HFF-Myc (cell line): ENCODE data around the gene GLT6D1.

Source experiments
- DNase-seq: peaks from one replicate; pipeline ENCODE4 v3.0.0-alpha.2; 2011; ENCODE audit warnings: low read depth; ENCODE audit errors: extremely low read depth
- H3K4me3 ChIP-seq: replicated peaks from 2 replicates; pipeline ENCODE4 v1.5.1; 2011; ENCODE audit warnings: low read depth, mild to moderate bottlenecking, control low read depth, low read length
- CTCF ChIP-seq: IDR thresholded peaks from 2 replicates; pipeline ENCODE4 v1.5.1; 2012; ENCODE audit warnings: mild to moderate bottlenecking, low read depth, low read length, control low read depth; ENCODE audit errors: missing control alignments

The GLT6D1 gene

GRCh38 chr9:135624282-135624681 is 15.1 kb downstream of the GLT6D1 start:
- TF ChIP-seq CTCF = no peak
- no peak overlapping the region for H3K4me3 ChIP-seq
- DNase-seq = no peak

- DNase-seq = no peak
- TF ChIP-seq CTCF = no peak
- no peak overlapping the region for H3K4me3 ChIP-seq
Measured at GRCh38 chr9:135622415-135623020, 16.8 kb downstream of the GLT6D1 start.

- no peak for DNase-seq
- no peak overlapping the region for H3K4me3 ChIP-seq
- TF ChIP-seq CTCF = no peak
Measured at GRCh38 chr9:135620558-135620957, 18.8 kb downstream of the GLT6D1 start.

GRCh38 chr9:135619599-135619886 is 19.8 kb downstream of the GLT6D1 start:
- no peak for DNase-seq
- no peak overlapping the region for H3K4me3 ChIP-seq
- no peak for TF ChIP-seq CTCF

- TF ChIP-seq CTCF = no peak
- DNase-seq = no peak
- H3K4me3 ChIP-seq = no peak overlapping the region
Measured at GRCh38 chr9:135618866-135619598, 20.3 kb downstream of the GLT6D1 start.

- no peak for TF ChIP-seq CTCF
- no peak for DNase-seq
- no peak overlapping the region for H3K4me3 ChIP-seq
Measured at GRCh38 chr9:135617991-135618411, 21.3 kb downstream of the GLT6D1 start.

GRCh38 chr9:135617538-135617900 is 21.8 kb downstream of the GLT6D1 start:
- DNase-seq = no peak
- H3K4me3 ChIP-seq = no peak overlapping the region
- no peak for TF ChIP-seq CTCF
